Mesodermal cell (in vitro differentiated cells): ENCODE data around the gene RPSA.
"Not testable (repeated sequence)": the region's sequence is repeated elsewhere in the genome, so short reads cannot be mapped to it uniquely, and the experiment has no call there.

ENCODE experiments used
- H3K27ac ChIP-seq: 2 replicates; pipeline ENCODE4 v1.7.0; 2013; ENCODE audit warnings: mild to moderate bottlenecking, low read depth, low read length, moderate library complexity; ENCODE audit not compliant: severe bottlenecking
- H3K36me3 ChIP-seq: 2 replicates; pipeline ENCODE4 v1.7.1; 2013; ENCODE audit warnings: mild to moderate bottlenecking, low read length, moderate library complexity; ENCODE audit not compliant: control insufficient read depth, insufficient read depth
- H3K4me1 ChIP-seq: one replicate; pipeline ENCODE4 v1.7.1; 2013; ENCODE audit warnings: mild to moderate bottlenecking, low read length; ENCODE audit not compliant: insufficient read depth, control insufficient read depth, poor library complexity, severe bottlenecking
- H3K4me3 ChIP-seq: 2 replicates; pipeline ENCODE4 v1.7.0; 2013; ENCODE audit warnings: low read length, control low read depth, mild to moderate bottlenecking; ENCODE audit not compliant: insufficient read depth, poor library complexity, severe bottlenecking; ENCODE audit errors: extremely low read depth
- H3K9me3 ChIP-seq: 2 replicates; pipeline ENCODE4 v1.7.1; 2013; ENCODE audit warnings: mild to moderate bottlenecking, low read length, moderate library complexity; ENCODE audit not compliant: control insufficient read depth
- WGBS, 2 experiments: methylation state at CpG; one replicate each; pipeline ENCODE4 v1.1.5; 2013; ENCODE audit warnings: missing lambda C conversion rate in 2 of 2; ENCODE audit not compliant: insufficient coverage in 2 of 2; 5-methylcytosine and 5-hydroxymethylcytosine counted together

Gene RPSA

GRCh38 chr3:39443530-39443929 lies 37.0 kb downstream of the RPSA start:
- H3K4me3 ChIP-seq, result no peak overlapping the region
- no peak overlapping the region for H3K27ac ChIP-seq
- WGBS, 2 experiments, result 83 to 89% methylated on average over 4 of the region's 4 CpGs
- H3K9me3 ChIP-seq, result no peaks in the 10 kb centered on the region
- no peaks in the 10 kb centered on the region for H3K36me3 ChIP-seq
- peaks cover 6% of the 10 kb centered on the region for H3K4me1 ChIP-seq

- Histone ChIP-seq H3K36me3 (no peaks in the 10 kb centered on the region), H3K4me3 (no peak overlapping the region), H3K9me3 (no peaks in the 10 kb centered on the region), H3K4me1 (peaks cover 6% of the 10 kb centered on the region), H3K27ac (no peak overlapping the region)
- 85 to 100% methylated on average over 2 of the region's 2 CpGs for WGBS, 2 experiments
Observed at GRCh38 chr3:39445927-39446326, 39.4 kb downstream of the RPSA start.

DNA sequence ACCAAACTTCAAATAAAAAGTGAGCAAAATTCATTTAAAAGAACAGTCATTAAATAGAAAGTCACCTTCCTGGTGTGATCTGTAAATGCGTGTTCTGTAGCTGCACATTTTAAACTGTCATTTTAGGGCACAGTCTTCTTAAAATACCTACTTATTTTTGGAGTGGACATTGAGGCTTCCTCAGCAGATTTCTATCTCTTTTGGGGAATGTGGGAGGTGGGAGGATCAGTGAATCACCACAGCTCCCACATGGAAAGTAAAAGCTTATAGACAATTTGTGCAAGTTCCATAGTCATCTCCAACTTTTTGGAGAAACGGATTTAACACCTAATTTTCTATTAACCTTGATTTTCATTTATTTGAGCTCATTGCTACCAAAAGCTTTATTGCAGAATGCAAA lies 39.9 kb downstream of the RPSA start:
- WGBS, 2 experiments, result no CpG with 5 or more reads among the region's 2 CpGs
- peaks cover 6% of the 10 kb centered on the region for H3K4me1 ChIP-seq
- no peak overlapping the region for H3K4me3 ChIP-seq
- no peaks in the 10 kb centered on the region for H3K9me3 ChIP-seq
- H3K27ac ChIP-seq, result no peak overlapping the region
- no peaks in the 10 kb centered on the region for H3K36me3 ChIP-seq

DNA sequence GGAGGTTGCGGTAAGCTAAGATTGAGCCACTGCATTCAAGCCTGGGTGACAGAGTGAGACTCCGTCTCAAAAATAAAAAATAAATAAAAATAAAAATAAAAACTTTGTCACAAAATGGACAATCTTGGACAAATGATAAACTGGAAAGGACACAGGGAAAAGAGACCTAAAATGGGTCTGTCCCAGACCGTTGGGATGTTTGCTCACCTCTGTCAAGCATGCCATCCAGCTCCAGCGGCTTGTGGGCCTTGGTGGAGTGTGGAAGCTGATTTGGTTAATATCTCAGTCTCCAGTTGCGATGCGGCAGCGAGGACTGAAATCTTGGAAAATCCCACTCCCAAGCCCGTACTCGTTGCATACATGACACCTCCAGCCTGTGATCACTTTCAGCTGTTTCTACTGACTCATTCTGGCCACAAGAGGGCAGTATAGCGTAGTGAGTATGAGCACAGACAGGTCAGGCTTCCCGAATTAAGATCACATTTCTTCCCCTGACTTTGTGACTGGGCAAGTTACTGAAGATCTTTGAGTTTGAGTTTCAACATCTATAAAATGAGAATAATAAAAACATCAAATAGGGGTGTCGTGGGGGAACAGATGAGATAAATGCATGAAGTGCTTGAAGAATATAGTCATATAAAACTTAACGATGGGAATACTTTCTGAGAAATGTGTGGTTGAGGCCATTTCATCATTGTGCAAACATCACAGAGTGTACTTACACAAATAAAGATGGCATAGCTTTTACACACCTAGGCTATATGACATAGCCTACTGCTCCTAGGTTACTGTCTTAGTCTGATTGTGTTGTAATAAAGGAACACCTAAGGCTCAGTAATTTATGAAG lies 41.3 kb downstream of the RPSA start:
- H3K36me3 ChIP-seq, result no peaks in the 10 kb centered on the region
- H3K27ac ChIP-seq, result no peak overlapping the region
- peaks cover 6% of the 10 kb centered on the region for H3K4me1 ChIP-seq
- 22 to 57% methylated on average over 2 to 6 of the region's 13 CpGs for WGBS, 2 experiments
- H3K9me3 ChIP-seq, result no peaks in the 10 kb centered on the region
- no peak overlapping the region for H3K4me3 ChIP-seq

DNA sequence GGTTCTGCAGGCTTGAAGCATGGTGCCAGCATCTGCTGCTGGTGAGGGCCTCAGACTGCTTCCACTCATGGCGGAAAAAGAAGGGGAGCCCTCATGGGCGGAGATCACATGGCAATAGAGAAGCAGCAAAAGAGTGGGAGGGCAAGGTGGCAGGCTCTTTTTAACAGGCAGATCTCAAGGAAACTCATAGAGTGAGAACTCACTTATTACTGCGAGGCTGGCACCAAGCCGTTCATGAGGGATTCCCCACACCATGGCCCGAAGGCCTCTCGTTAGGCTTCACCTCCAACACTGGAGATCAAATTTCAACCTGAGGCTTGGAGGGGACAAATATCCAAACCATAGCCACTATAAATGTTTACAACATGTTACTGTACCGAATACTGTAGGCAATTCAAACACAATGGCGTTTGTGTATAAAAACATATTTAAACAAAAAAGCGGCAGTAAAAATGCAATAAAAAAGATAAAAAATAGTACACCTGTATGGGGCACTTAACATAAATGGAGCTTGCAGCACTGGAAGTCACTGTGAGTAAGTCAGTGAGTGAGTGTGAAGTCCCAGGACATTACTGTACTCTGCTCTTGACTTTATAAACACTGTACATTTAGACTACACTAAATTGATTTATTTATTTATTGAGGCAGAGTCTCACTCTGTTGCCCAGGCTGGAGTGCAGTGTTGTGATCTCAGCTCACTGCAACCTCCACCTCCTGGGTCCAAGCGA lies 42.1 kb downstream of the RPSA start:
- H3K4me3 ChIP-seq, result no peak overlapping the region
- peaks cover 6% of the 10 kb centered on the region for H3K4me1 ChIP-seq
- H3K36me3 ChIP-seq, result no peaks in the 10 kb centered on the region
- no peaks in the 10 kb centered on the region for H3K9me3 ChIP-seq
- WGBS, 2 experiments, result 80 to 85% methylated on average over 6 to 8 of the region's 10 CpGs
- no peak overlapping the region for H3K27ac ChIP-seq

DNA sequence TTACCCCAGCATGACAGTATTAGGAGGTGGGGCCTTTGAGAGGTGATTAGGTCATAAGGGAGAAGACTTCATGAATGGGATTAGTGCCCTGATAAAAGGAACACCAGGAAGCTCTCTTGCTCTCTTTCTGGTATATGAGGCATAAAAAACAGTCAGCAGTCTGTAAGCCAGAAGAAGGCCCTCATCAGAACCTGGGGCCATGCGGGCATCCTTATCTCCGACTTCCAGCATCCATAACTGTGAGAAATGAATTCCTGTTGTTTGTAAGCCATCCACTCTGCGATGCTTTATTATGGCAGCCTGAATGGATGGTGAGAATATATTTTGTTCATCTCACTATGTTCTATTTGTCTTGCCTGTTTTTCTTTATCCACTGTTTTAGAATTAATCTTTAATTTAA lies 43.3 kb downstream of the RPSA start:
- H3K36me3 ChIP-seq, result no peaks in the 10 kb centered on the region
- peaks cover 11% of the 10 kb centered on the region for H3K4me1 ChIP-seq
- no peak overlapping the region for H3K4me3 ChIP-seq
- H3K9me3 ChIP-seq, result no peaks in the 10 kb centered on the region
- no peak overlapping the region for H3K27ac ChIP-seq
- 100% methylated on average over 2 of the region's 3 CpGs for WGBS, 2 experiments

DNA sequence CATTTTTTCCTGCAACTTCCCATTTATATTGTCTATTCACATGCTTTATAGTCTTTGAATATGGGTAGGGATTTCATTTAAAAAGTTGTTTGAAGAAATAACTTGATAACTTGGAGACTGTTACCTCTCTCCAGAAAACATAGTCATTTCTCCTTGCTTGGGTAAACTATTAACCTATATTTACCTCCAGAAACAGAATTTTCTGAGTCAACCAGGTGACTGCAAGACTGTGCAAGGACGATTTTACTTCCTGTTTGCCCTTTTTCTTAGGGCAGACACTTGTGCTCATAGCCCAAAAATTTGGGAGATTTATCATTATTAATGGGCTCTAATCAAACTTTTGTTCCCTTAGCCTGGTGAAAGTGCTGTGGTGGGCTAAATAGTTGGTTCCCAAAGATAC lies 46.6 kb downstream of the RPSA start:
- H3K36me3 ChIP-seq, result no peaks in the 10 kb centered on the region
- no peak overlapping the region for H3K27ac ChIP-seq
- no peaks in the 10 kb centered on the region for H3K9me3 ChIP-seq
- 88% methylated on average over 1 of the region's 1 CpG; no CpG with 5 or more reads in 1 of the 2 experiments for whole genome bisulfite sequencing, 2 experiments
- H3K4me1 ChIP-seq, result peaks cover 5% of the 10 kb centered on the region
- no peak overlapping the region for H3K4me3 ChIP-seq

DNA sequence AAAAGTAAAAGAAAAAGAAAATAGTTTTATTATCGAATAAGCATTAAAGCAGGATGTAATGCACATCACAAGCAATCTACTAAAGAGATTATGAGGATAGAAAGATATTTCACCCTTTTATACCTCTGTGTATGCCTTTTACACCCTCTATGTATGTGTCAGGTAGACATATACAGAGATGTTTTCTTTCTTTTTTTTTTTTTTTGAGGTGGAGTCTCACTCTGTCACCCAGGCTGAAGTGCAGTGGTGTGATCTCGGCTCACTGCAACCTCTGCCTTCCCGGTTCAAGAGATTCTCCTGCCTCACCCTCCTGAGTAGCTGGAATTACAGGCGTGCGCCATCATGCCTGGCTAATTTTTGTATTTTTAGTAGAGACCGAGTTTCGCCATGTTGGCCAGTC lies 47.4 kb downstream of the RPSA start:
- H3K27ac ChIP-seq, H3K9me3 ChIP-seq, H3K36me3 ChIP-seq, H3K4me1 ChIP-seq, H3K4me3 ChIP-seq: not testable (repeated sequence)
- WGBS, 2 experiments, result 90 to 95% methylated on average over 6 of the region's 7 CpGs

GRCh38 chr3:39454591-39455217 lies 48.2 kb downstream of the RPSA start:
- no peak overlapping the region for H3K27ac ChIP-seq
- peaks cover 5% of the 10 kb centered on the region for H3K4me1 ChIP-seq
- no peaks in the 10 kb centered on the region for H3K36me3 ChIP-seq
- no peak overlapping the region for H3K4me3 ChIP-seq
- H3K9me3 ChIP-seq, result no peaks in the 10 kb centered on the region
- 100% methylated on average over 1 of the region's 3 CpGs; no CpG with 5 or more reads in 1 of the 2 experiments for WGBS, 2 experiments

GRCh38 chr3:39456159-39456558 lies 49.6 kb downstream of the RPSA start:
- no peak overlapping the region for H3K4me3 ChIP-seq
- H3K9me3 ChIP-seq, result no peaks in the 10 kb centered on the region
- no peak overlapping the region for H3K27ac ChIP-seq
- 94 to 96% methylated on average over 11 to 20 of the region's 20 CpGs for WGBS, 2 experiments
- H3K4me1 ChIP-seq, result peaks cover 5% of the 10 kb centered on the region
- H3K36me3 ChIP-seq, result no peaks in the 10 kb centered on the region
